HG02610 (cell line): ENCODE data around the gene DUOXA2.

ENCODE experiments used
- ATAC-seq: cut with Tn5 transposase; IDR thresholded peaks from one replicate; pipeline ENCODE4 v1.9.1; 2021; ENCODE audit warnings: mild to moderate bottlenecking, moderate library complexity; ENCODE audit not compliant: unreplicated experiment

Gene DUOXA2

DNA sequence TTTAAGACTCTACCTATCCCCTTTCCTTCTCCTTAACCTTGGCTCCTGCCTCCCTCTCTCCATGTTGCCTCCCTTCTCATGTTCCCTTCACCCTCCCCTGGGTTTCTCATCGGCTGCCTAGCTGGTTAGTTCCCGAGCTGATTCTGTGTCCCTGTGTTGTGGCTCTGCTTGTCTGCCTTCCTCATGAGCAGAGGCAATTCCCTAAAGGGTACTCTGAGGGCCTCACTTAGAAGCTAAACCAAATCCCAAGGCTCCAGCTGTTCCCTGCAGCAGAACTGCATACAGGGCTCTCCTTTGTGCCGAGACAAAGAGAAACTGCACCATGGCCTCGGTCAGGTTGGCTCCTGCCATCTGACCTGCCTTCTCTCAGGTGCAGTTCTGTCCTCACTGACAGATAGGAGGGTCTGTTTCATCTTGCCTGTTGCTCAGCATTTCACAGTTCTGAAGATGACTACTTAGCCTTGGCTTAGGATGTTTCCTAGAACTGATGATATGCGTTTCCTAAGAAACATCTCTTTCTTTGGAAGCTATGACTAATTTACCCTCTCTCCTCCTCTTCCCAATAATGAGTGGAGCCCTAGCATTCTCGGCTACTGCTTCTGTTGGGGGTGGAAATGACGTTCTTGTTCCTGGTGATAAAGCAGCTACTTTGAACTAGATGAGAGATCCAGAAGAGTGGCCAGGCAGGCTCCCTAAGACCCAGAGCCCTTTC, 42.8 kb downstream of the DUOXA2 start:
- ATAC-seq = no peak

DNA sequence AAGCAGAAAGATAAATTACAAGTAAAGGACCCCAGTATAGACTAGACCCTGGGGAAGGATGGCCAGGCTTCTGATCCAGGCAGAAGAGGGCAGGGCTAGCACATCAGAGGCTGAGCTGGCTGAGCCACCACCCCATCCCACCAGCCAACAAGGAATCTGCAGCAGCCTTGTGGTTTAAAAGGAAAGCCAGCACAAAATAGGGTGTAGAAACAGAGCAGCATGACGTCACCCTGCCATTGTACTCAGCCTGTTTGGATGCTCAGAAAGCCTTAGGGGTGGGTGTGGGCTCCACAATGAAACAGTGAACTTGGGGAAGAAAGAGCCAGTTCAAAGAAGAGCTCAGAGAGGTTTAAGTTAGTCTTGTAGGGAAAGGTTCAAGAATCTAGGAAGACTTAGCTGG, 43.8 kb downstream of the DUOXA2 start:
- no peak for ATAC-seq

DNA sequence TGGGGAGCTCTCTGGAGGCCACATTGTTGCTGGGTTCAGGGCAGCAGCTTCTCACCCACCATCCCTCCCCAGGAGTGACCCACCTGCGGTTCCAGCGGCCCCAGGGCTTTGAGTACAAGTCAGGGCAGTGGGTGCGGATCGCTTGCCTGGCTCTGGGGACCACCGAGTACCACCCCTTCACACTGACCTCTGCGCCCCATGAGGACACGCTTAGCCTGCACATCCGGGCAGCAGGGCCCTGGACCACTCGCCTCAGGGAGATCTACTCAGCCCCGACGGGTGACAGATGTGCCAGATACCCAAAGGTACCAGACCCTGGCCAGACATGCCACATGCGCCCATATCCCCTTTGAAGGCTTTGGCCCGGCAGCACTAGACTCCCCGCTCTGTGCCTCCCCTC, 47.5 kb downstream of the DUOXA2 start:
- ATAC-seq = no peak

DNA sequence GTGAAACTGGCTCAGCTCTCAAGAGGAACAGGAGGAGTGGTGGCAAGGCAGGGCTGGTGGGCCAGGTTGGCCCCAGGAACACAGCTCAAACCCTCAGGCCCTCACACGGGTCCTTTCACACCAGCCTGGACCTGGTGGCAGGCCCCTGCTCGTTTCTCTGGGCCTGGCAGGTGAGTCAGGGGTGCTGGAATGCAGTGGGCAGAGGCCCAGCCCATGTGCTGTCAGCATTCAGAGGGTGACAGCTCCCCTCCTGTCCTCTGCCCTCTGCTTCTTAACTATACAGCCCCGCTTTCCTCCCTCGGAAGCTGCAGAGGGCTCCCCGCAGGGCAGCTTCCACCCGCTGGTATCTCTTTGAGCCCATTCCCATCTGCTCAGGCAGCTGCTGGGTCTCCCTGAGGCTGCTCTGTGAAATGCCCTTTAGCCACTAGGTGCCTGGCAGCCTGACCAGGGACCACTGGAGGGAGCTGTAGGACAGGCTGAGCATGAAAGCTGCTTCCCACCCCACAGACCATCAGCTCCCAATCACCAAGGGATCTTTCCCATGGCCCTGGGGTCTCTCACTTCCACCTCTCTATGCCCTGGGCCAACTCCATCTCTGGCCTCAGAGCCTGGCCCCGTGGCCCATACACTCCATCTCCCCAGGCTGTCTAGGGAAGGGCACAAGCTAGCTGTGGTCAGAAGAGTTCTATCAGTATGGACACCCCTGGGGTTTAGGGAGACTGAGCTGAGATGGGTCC, 48.8 kb downstream of the DUOXA2 start:
- peak; percentile 44 for ATAC-seq

DNA sequence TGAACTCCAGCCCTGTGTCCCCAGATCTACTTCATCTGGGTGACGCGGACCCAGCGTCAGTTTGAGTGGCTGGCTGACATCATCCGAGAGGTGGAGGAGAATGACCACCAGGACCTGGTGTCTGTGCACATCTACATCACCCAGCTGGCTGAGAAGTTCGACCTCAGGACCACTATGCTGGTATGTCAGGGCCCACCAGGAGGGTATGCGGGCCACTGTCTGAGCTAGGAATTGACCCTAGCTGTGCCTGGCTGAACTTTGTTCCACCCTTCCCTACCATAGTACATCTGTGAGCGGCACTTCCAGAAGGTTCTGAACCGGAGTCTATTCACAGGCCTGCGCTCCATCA, 49.4 kb downstream of the DUOXA2 start:
- no peak for ATAC-seq

DNA sequence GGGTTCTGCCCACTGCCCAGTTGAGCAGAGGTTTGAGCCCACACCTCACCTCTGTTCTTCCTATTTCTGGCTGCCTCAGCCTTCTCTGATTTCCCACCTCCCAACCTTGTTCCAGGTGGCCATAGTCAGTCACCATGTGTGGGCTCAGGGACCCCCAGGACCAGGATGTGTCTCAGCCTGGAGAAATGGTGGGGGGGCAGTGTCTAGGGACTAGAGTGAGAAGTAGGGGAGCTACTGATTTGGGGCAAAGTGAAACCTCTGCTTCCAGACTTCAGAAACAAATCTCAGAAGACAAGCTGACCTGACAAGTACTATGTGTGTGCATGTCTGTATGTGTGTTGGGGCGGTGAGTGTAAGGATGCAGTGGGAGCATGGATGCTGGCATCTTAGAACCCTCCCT, 50.8 kb downstream of the DUOXA2 start:
- no peak for ATAC-seq

DNA sequence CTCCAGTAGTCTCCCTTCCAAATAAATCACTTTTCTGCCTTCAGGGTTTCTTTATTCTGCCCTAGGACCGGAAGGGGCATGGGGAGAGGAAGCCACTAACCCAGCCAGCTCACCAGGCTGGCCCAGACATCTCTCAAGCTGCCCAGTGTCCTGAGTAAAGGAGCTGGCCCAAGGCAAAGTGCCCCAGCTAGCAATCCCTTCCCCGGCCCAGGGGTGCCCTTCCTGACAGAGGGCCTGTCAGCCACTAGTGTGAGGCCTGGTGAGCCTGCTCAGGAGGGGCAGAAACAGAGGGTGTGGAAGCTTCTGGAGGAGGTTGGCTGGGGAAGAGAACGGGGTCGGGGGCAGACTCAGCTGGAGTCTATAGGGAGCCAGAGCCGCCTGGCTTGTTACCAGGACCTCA, 51.4 kb downstream of the DUOXA2 start:
- ATAC-seq = no peak

DNA sequence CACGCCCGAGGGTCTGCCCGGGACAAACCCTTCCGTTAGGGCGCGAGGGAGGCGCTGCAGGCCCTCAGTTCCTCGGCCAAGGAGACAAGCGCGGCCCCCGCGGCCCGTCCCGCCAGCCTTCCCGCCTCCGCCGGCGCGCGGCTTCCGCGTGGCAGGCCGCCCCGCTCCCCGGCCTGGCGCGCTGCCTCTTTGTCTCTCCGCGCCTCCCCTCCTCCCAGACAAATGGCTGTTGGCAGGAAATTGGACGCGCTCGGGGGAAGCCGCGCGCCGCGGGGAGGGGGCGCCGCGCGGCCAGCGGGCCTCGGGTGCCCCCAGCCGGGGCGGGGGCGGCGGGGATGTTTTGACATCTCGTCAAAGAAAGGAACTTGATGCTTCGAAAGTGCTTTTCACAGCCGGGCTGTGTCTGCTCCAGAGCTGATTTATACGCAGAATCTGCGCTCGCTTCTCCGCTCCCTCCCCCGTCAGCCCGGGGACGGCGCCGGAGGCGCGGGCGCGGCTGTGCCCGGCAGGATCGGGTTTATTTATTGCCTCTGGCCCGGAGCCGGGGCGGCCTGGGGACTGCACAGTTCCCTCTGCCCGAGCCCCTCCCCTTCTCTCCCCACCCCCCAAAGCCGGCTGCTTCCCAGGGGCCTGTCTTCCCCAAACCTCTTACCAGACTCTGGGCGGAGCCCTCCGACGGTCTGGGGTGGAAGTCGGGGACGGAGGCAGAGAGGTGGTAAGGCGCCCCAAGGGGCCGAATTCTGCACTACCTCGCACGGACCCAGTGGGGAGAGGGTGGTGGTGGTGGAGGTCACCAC, 52.9 kb downstream of the DUOXA2 start:
- peak; percentile 93 for ATAC-seq

DNA sequence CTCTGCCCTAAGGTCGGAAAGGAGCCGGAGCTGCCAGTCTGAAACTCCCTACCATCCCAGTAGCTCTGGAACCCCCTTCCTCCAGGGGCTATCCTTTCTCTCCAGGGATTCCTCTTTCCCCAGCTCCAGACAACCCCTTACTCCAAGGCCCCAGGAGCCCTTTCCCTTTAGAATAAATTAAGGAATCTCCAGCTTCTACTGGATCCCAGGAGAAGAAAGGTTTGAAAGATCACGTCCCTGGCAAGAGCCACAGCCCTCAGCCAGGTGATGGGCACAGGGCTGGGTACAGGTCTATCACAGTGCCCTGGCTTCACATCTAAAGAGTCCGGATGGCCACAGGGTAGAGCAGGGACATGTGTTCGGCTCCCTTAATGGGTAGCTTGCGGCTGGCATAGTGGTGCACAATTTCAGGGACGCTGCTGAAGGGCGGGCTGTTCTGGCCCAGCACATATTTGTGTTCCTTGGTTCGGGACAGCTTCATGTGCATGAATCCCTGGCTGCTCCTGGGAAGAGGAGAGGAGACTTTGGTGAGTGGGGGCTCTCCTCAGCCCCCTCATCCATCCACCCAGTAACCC, 53.6 kb downstream of the DUOXA2 start:
- ATAC-seq = no peak
